OCI-LY1 (cell line): ENCODE measurements around the gene CD3D.

Source experiments
- H2AFZ ChIP-seq: fragments of 200-600 bp; sonication (generic), shearing (Covaris generic); 2 replicates; pipeline ENCODE4 v1.6.0; 2014; ENCODE audit warnings: antibody characterized with exemption, mild to moderate bottlenecking, low read length
- H3F3A ChIP-seq: fragments of 200-600 bp; sonication (generic), shearing (Covaris generic); 2 replicates; pipeline ENCODE4 v1.6.0; 2014; ENCODE audit warnings: mild to moderate bottlenecking, antibody characterized with exemption, low read length, moderate library complexity; ENCODE audit not compliant: insufficient read depth
- H3K27ac ChIP-seq: fragments of 200-600 bp; sonication (generic); 2 replicates; pipeline ENCODE4 v1.5.1; 2014; ENCODE audit warnings: low read length, mixed run types, mild to moderate bottlenecking, low read depth; ENCODE audit not compliant: poor library complexity, severe bottlenecking
- H3K27me3 ChIP-seq: fragments of 200-600 bp; sonication (generic); 2 replicates; pipeline ENCODE4 v1.6.0; 2014; ENCODE audit warnings: antibody characterized with exemption, mild to moderate bottlenecking, low read length, moderate library complexity; ENCODE audit not compliant: insufficient read depth
- H3K36me3 ChIP-seq: fragments of 200-600 bp; sonication (generic); 2 replicates; pipeline ENCODE4 v1.6.1; 2014; ENCODE audit warnings: mild to moderate bottlenecking, antibody characterized with exemption, low read length, moderate library complexity, mixed read lengths; ENCODE audit not compliant: insufficient read depth
- H3K4me1 ChIP-seq: fragments of 200-600 bp; sonication (generic); 2 replicates; pipeline ENCODE4 v1.5.1; 2014; ENCODE audit warnings: mild to moderate bottlenecking, low read length, moderate library complexity; ENCODE audit not compliant: insufficient read depth, severe bottlenecking
- H3K4me2 ChIP-seq: fragments of 200-600 bp; sonication (generic), shearing (Covaris generic); 2 replicates; pipeline ENCODE4 v1.6.1; 2014; ENCODE audit warnings: low read length
- H3K4me3 ChIP-seq: fragments of 200-600 bp; sonication (generic); 2 replicates; pipeline ENCODE4 v1.5.1; 2014; ENCODE audit warnings: low read length, low read depth, mild to moderate bottlenecking, mixed read lengths; ENCODE audit not compliant: poor library complexity, severe bottlenecking
- H3K79me2 ChIP-seq: fragments of 200-600 bp; shearing (Covaris generic); 2 replicates; pipeline ENCODE4 v1.6.1; 2016; ENCODE audit warnings: mixed run types, low read length, mixed read lengths; ENCODE audit not compliant: insufficient read depth
- H3K9ac ChIP-seq: fragments of 200-600 bp; sonication (generic), shearing (Covaris generic); 2 replicates; pipeline ENCODE4 v1.6.1; 2014; ENCODE audit warnings: mild to moderate bottlenecking, low read length, mixed read lengths
- H3K9me2 ChIP-seq: fragments of 200-600 bp; sonication (generic), shearing (Covaris generic); 2 replicates; pipeline ENCODE4 v1.6.1; 2014; ENCODE audit warnings: low read depth, mild to moderate bottlenecking, low read length, mixed read lengths
- H3K9me3 ChIP-seq: fragments of 200-600 bp; shearing (Covaris generic); 2 replicates; pipeline ENCODE4 v1.6.1; 2014; ENCODE audit warnings: low read length, mixed read lengths
- H4K20me1 ChIP-seq: fragments of 200-600 bp; sonication (generic), shearing (Covaris generic); 2 replicates; pipeline ENCODE4 v1.6.0; 2016; ENCODE audit warnings: mild to moderate bottlenecking, low read length; ENCODE audit not compliant: insufficient read depth
- CTCF ChIP-seq: fragments of 200-600 bp; sonication (generic), shearing (Covaris generic); IDR thresholded peaks from 2 replicates; pipeline ENCODE4 v1.5.1; 2017; ENCODE audit warnings: mild to moderate bottlenecking, antibody characterized with exemption, low read length, moderate library complexity, mixed read lengths
- EZH2 ChIP-seq: fragments of 200-600 bp; sonication (generic), shearing (Covaris generic); IDR thresholded peaks from 2 replicates; pipeline ENCODE4 v1.8.0; 2017; ENCODE audit warnings: borderline replicate concordance, mixed run types, mild to moderate bottlenecking, antibody characterized with exemption, low read length, moderate library complexity, mixed read lengths

CD3D gene

GRCh38 chr11:118301600-118302195, 40.8 kb downstream of the CD3D start:
- Histone ChIP-seq H3K9me3 (no peaks in the 10 kb centered on the region), H3K79me2 (no peaks in the 10 kb centered on the region), H3K9me2 (no peaks in the 10 kb centered on the region), H3K9ac (no peak overlapping the region), H3K27ac (no peak overlapping the region), H3K4me2 (no peak overlapping the region), H3K36me3 (no peaks in the 10 kb centered on the region), H3K27me3 (no peaks in the 10 kb centered on the region), H3F3A (no peaks in the 10 kb centered on the region), H2AFZ (no peak overlapping the region), H3K4me1 (peaks cover 16% of the 10 kb centered on the region), H4K20me1 (no peaks in the 10 kb centered on the region), H3K4me3 (no peak overlapping the region)
- TF ChIP-seq EZH2, result no peak
- no peak for TF ChIP-seq CTCF

GRCh38 chr11:118295815-118296454, 46.6 kb downstream of the CD3D start:
- H3K36me3 ChIP-seq, result no peaks in the 10 kb centered on the region
- H3K79me2 ChIP-seq, result no peaks in the 10 kb centered on the region
- no peaks in the 10 kb centered on the region for H3K9me2 ChIP-seq
- no peak overlapping the region for H3K4me2 ChIP-seq
- no peaks in the 10 kb centered on the region for H3K4me1 ChIP-seq
- no peak overlapping the region for H3K4me3 ChIP-seq
- H2AFZ ChIP-seq, result no peak overlapping the region
- no peak overlapping the region for H3K27ac ChIP-seq
- H4K20me1 ChIP-seq, result no peaks in the 10 kb centered on the region
- H3K9me3 ChIP-seq, result no peaks in the 10 kb centered on the region
- H3F3A ChIP-seq, result no peaks in the 10 kb centered on the region
- H3K9ac ChIP-seq, result no peak overlapping the region
- TF ChIP-seq EZH2, result no peak
- TF ChIP-seq CTCF, result peak; percentile 67
- no peaks in the 10 kb centered on the region for H3K27me3 ChIP-seq

- Histone ChIP-seq H3K9me3 (no peaks in the 10 kb centered on the region), H3K4me2 (no peak overlapping the region), H3K4me3 (no peak overlapping the region), H3K79me2 (no peaks in the 10 kb centered on the region), H3K9ac (no peak overlapping the region), H3K36me3 (no peaks in the 10 kb centered on the region), H3F3A (no peaks in the 10 kb centered on the region), H3K4me1 (no peaks in the 10 kb centered on the region), H2AFZ (no peak overlapping the region), H4K20me1 (no peaks in the 10 kb centered on the region), H3K9me2 (no peaks in the 10 kb centered on the region), H3K27ac (no peak overlapping the region), H3K27me3 (no peaks in the 10 kb centered on the region)
- TF ChIP-seq CTCF, result no peak
- no peak for TF ChIP-seq EZH2
Measured at GRCh38 chr11:118295199-118295598, 47.3 kb downstream of the CD3D start.
